ENCODE data around the gene STXBP1. TPM values are rescaled to one million over a fixed set of nuclear protein-coding genes. Genes with fewer than 3 reads are reported as not detected.

STXBP1 gene
- total RNA-seq, 1 donor from 2014 or later, result 44.9 TPM

- H3K27ac Mint-ChIP-seq (ENCODE audit: unreplicated experiment), result no peak overlapping the region
- H3K4me1 Mint-ChIP-seq (ENCODE audit: unreplicated experiment), result no peaks in the 10 kb centered on the region
- H3K4me3 Mint-ChIP-seq (ENCODE audit: unreplicated experiment), result no peak overlapping the region
- peaks cover 15% of the 10 kb centered on the region for H3K36me3 Mint-ChIP-seq (ENCODE audit: unreplicated experiment)
- no peak for DNase-seq (ENCODE audit: extremely low spot score, unreplicated experiment)
- TF ChIP-seq CTCF (IDR thresholded peaks at IDR 0.05), result no peak
- no peaks in the 10 kb centered on the region for H3K27me3 Mint-ChIP-seq (ENCODE audit: unreplicated experiment)
- no peaks in the 10 kb centered on the region for H3K9me3 Mint-ChIP-seq (ENCODE audit: unreplicated experiment)
These were observed 38.4 kb downstream of the STXBP1 start for GRCh38 chr9:127650518-127650917.

GRCh38 chr9:127651697-127652610 is 39.9 kb downstream of the STXBP1 start:
- no peak for DNase-seq (ENCODE audit: extremely low spot score, unreplicated experiment)
- Mint-ChIP-seq H3K9me3 (ENCODE audit: unreplicated experiment) (no peaks in the 10 kb centered on the region), H3K27ac (ENCODE audit: unreplicated experiment) (no peak overlapping the region), H3K27me3 (ENCODE audit: unreplicated experiment) (no peaks in the 10 kb centered on the region), H3K4me1 (ENCODE audit: unreplicated experiment) (no peaks in the 10 kb centered on the region), H3K36me3 (ENCODE audit: unreplicated experiment) (peaks cover 20% of the 10 kb centered on the region), H3K4me3 (ENCODE audit: unreplicated experiment) (no peak overlapping the region)
- TF ChIP-seq CTCF (IDR thresholded peaks at IDR 0.05), result no peak

- DNase-seq (ENCODE audit: extremely low spot score, unreplicated experiment), result no peak
- no peak for TF ChIP-seq CTCF (IDR thresholded peaks at IDR 0.05)
- no peak overlapping the region for H3K27ac Mint-ChIP-seq (ENCODE audit: unreplicated experiment)
- no peaks in the 10 kb centered on the region for H3K9me3 Mint-ChIP-seq (ENCODE audit: unreplicated experiment)
- peaks cover 24% of the 10 kb centered on the region for H3K36me3 Mint-ChIP-seq (ENCODE audit: unreplicated experiment)
- H3K27me3 Mint-ChIP-seq (ENCODE audit: unreplicated experiment), result no peaks in the 10 kb centered on the region
- H3K4me3 Mint-ChIP-seq (ENCODE audit: unreplicated experiment), result no peak overlapping the region
- H3K4me1 Mint-ChIP-seq (ENCODE audit: unreplicated experiment), result no peaks in the 10 kb centered on the region
These were observed 40.7 kb downstream of the STXBP1 start for GRCh38 chr9:127652733-127653132.

- no peak for TF ChIP-seq CTCF (IDR thresholded peaks at IDR 0.05)
- Mint-ChIP-seq H3K36me3 (ENCODE audit: unreplicated experiment) (peaks cover 24% of the 10 kb centered on the region), H3K27me3 (ENCODE audit: unreplicated experiment) (no peaks in the 10 kb centered on the region), H3K4me1 (ENCODE audit: unreplicated experiment) (no peaks in the 10 kb centered on the region), H3K4me3 (ENCODE audit: unreplicated experiment) (no peak overlapping the region), H3K9me3 (ENCODE audit: unreplicated experiment) (no peaks in the 10 kb centered on the region), H3K27ac (ENCODE audit: unreplicated experiment) (no peak overlapping the region)
- DNase-seq (ENCODE audit: extremely low spot score, unreplicated experiment), result no peak
These were observed 42.5 kb downstream of the STXBP1 start for GRCh38 chr9:127654619-127655018.

- DNase-seq (ENCODE audit: extremely low spot score, unreplicated experiment), result no peak
- no peak for TF ChIP-seq CTCF (IDR thresholded peaks at IDR 0.05)
- Mint-ChIP-seq H3K9me3 (ENCODE audit: unreplicated experiment) (no peaks in the 10 kb centered on the region), H3K27ac (ENCODE audit: unreplicated experiment) (no peak overlapping the region), H3K4me1 (ENCODE audit: unreplicated experiment) (no peaks in the 10 kb centered on the region), H3K36me3 (ENCODE audit: unreplicated experiment) (peaks cover 51% of the 10 kb centered on the region), H3K4me3 (ENCODE audit: unreplicated experiment) (no peak overlapping the region), H3K27me3 (ENCODE audit: unreplicated experiment) (no peaks in the 10 kb centered on the region)
These were observed 46.4 kb downstream of the STXBP1 start for GRCh38 chr9:127658428-127658827.

Data from osteocyte (in vitro differentiated cells).